ENCODE measurements around the gene PRMT2. TPM values are rescaled to one million over a fixed set of nuclear protein-coding genes. Genes with fewer than 3 reads are reported as not detected.
A peak's percentile ranks its signal among the peaks of the same experiment; 100 is the strongest.

The PRMT2 gene
- total RNA-seq, 1 donor from 2014 or later: 75.4 TPM

DNA sequence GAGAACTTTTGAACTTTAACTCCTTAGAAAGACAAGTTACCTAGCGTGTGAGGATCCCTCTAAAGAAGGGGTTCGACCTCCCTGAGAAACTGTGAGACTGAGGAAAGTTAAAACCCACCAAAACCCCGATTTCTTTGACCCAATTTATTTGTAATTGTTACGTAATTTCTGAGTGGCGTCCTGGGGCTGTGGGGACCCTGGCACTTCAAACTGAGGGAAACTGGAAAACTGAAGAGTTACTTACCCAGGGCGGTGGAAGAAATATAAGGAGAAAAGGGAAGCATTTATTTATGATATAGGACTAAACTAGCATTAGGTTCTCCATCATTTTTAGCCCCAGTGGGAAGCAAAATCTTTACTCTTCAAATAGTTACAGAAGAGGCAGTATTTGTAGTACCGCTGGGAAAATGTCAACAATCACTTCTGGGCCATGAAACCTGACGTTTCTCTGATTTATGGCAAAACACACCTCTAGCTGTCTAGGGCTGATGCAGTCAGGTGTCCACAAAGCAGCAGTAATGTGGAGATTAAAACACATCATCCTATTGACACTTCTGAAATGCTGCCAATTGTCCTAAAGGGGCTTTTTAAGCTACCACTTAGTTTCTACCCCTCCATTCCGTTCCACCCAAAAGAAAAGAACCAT lies 31.0 kb upstream of the PRMT2 start:
- Mint-ChIP-seq H3K27ac (peak overlapping the region; percentile 94), H3K4me1 (peaks cover 62% of the 10 kb centered on the region), H3K4me3 (peak overlapping the region; percentile 53), H3K36me3 (no peaks in the 10 kb centered on the region), H3K9me3 (peaks cover 11% of the 10 kb centered on the region), H3K27me3 (ENCODE audit: insufficient read depth, low read depth) (peaks cover 7% of the 10 kb centered on the region)
- TF ChIP-seq EZH2phosphoT487 (IDR thresholded peaks at IDR 0.05): no peak
- Histone ChIP-seq H3K4me2 (no peak overlapping the region), H3K79me2 (ENCODE audit: low read depth) (no peaks in the 10 kb centered on the region), H2AFZ (replicated peaks) (peak overlapping the region; percentile 71), H3K27me3 (no peaks in the 10 kb centered on the region), H3K4me3 (no peak overlapping the region), H4K20me1 (ENCODE audit: low read depth) (no peaks in the 10 kb centered on the region), H3K9me3 (ENCODE audit: low read depth) (no peaks in the 10 kb centered on the region), H3K9ac (no peak overlapping the region), H3K27ac (no peak overlapping the region), H3F3A (ENCODE audit: low read depth) (peaks cover 10% of the 10 kb centered on the region), H3K4me1 (peaks cover 25% of the 10 kb centered on the region), H3K36me3 (no peaks in the 10 kb centered on the region)
- no peak for DNase-seq (ENCODE audit: low spot score)

DNA sequence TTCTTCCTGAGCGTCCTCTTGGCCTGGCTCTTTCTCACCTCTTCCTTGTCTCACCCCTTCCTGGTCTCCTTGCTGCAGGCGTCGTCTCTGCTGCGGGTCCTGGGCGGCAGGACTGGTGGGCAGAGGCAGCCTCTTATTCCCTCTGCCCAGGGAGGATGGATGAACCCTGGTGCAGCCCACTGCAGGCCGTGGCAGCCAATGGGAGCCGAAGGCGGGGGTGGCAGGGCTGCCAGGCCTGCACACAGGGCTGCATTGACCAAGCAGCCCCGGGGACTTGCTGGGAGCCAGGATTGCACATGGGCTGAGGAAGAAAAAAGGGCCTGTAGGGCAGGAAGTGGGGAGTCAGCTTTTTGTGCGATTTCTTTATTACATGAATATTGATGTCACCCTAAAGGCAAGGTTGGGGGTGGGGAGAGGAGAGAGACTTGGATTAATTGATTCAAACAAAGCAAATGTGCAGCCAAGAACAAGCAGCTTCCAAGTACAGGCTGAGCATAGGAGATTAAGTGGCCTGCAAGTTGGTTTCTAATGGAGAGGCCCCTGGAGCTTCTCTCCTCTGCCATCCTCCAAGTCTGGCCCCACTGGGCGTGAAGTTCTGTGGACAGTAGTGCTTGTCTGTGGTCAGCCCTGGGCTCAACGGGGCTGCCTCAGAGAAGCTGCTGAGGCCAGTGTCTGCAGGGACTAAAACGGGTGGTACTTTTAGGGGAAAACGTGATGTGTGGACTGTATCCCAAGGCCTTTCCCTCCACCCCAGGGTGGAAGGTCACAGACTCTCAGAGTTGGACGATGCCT lies 30.3 kb upstream of the PRMT2 start, which contains the start of gene S100B:
TSS of gene S100B (minus strand) at position 108 of the 792 bp plus-strand sequence. CDS start 2,667 bp downstream, outside the sequence.
- peak within 1 kb of the TSS; percentile 94 for H3K27ac Mint-ChIP-seq
- Histone ChIP-seq H3K9me3 (ENCODE audit: low read depth) (no peaks in the 10 kb centered on the region), H4K20me1 (ENCODE audit: low read depth) (no peaks in the 10 kb centered on the region), H2AFZ (replicated peaks) (peak within 1 kb of the TSS; percentile 71), H3K27me3 (no peaks in the 10 kb centered on the region), H3K4me2 (no peak within 1 kb of the TSS), H3K36me3 (no peaks in the 10 kb centered on the region), H3K4me3 (no peak within 1 kb of the TSS), H3K4me1 (peaks cover 22% of the 10 kb centered on the region), H3F3A (ENCODE audit: low read depth) (peaks cover 10% of the 10 kb centered on the region), H3K79me2 (ENCODE audit: low read depth) (no peaks in the 10 kb centered on the region), H3K9ac (no peak within 1 kb of the TSS), H3K27ac (no peak within 1 kb of the TSS)
- H3K27me3 Mint-ChIP-seq (ENCODE audit: insufficient read depth, low read depth): peaks cover 7% of the 10 kb centered on the region
- peaks cover 3% of the 10 kb centered on the region for H3K36me3 Mint-ChIP-seq
- DNase-seq (ENCODE audit: low spot score): peak; percentile 41
- peaks cover 55% of the 10 kb centered on the region for H3K4me1 Mint-ChIP-seq
- peak within 1 kb of the TSS; percentile 53 for H3K4me3 Mint-ChIP-seq
- H3K9me3 Mint-ChIP-seq: peaks cover 17% of the 10 kb centered on the region
- TF ChIP-seq, protein P1, sequence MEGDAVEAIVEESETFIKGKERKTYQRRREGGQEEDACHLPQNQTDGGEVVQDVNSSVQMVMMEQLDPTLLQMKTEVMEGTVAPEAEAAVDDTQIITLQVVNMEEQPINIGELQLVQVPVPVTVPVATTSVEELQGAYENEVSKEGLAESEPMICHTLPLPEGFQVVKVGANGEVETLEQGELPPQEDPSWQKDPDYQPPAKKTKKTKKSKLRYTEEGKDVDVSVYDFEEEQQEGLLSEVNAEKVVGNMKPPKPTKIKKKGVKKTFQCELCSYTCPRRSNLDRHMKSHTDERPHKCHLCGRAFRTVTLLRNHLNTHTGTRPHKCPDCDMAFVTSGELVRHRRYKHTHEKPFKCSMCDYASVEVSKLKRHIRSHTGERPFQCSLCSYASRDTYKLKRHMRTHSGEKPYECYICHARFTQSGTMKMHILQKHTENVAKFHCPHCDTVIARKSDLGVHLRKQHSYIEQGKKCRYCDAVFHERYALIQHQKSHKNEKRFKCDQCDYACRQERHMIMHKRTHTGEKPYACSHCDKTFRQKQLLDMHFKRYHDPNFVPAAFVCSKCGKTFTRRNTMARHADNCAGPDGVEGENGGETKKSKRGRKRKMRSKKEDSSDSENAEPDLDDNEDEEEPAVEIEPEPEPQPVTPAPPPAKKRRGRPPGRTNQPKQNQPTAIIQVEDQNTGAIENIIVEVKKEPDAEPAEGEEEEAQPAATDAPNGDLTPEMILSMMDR (IDR thresholded peaks at IDR 0.05): no peak
- TF ChIP-seq EZH2 (IDR thresholded peaks at IDR 0.05): no peak
- no peak for TF ChIP-seq EZH2phosphoT487 (IDR thresholded peaks at IDR 0.05)

DNA sequence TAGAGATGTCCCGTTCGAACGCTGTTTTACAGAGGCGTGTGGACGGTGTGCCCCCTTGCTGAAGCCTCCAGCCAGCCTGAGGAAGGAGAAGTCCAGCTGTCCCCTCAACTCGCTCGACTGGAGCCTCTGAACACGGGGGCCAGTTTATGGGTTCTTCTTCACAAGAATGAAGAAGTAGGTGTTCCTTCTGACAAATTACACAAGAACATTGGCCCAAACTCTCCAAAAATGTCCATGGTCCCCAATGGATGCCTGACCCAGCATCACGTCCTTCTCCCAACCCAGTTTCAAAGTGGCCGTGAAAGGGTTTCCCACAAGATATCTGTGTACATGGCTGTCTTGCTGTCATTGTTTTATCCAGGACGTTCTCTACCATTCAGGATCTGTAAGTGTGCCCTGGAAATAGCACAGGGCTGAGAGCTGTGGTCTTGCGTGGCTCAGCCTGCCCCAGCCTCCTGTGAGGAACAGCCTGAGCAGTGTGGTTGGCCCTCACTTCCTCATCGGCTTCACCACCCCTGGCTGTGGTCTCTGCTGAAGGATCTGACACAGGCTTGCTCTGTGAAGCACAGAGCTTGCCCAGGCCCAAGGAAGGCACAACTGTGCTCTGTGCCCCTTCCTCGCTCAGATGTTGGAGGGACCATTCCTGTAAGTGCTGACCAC lies 29.6 kb upstream of the PRMT2 start:
- peaks cover 51% of the 10 kb centered on the region for H3K4me1 Mint-ChIP-seq
- no peak for DNase-seq (ENCODE audit: low spot score)
- H3K9ac ChIP-seq: no peak overlapping the region
- H3K4me1 ChIP-seq: peaks cover 22% of the 10 kb centered on the region
- H3K4me3 Mint-ChIP-seq: no peak overlapping the region
- no peak overlapping the region for H3K4me2 ChIP-seq
- no peak overlapping the region for H3K4me3 ChIP-seq
- peak overlapping the region; percentile 22 for H2AFZ ChIP-seq (replicated peaks)
- H3K27me3 Mint-ChIP-seq (ENCODE audit: insufficient read depth, low read depth): peaks cover 7% of the 10 kb centered on the region
- H3K27ac Mint-ChIP-seq: peak overlapping the region; percentile 90
- H3K79me2 ChIP-seq (ENCODE audit: low read depth): no peaks in the 10 kb centered on the region
- peaks cover 24% of the 10 kb centered on the region for H3K9me3 Mint-ChIP-seq
- H3K9me3 ChIP-seq (ENCODE audit: low read depth): no peaks in the 10 kb centered on the region
- no peaks in the 10 kb centered on the region for H4K20me1 ChIP-seq (ENCODE audit: low read depth)
- TF ChIP-seq, protein P1 (IDR thresholded peaks at IDR 0.05): no peak
- TF ChIP-seq EZH2 (IDR thresholded peaks at IDR 0.05) (no peak), EZH2phosphoT487 (IDR thresholded peaks at IDR 0.05) (no peak)
- no peaks in the 10 kb centered on the region for H3K27me3 ChIP-seq
- H3K27ac ChIP-seq: no peak overlapping the region
- no peaks in the 10 kb centered on the region for H3K36me3 ChIP-seq
- peaks cover 10% of the 10 kb centered on the region for H3F3A ChIP-seq (ENCODE audit: low read depth)
- peaks cover 3% of the 10 kb centered on the region for H3K36me3 Mint-ChIP-seq
